Thymus (tissue), 11 donors: Measurements from ENCODE around the gene ESAM. TPM values are rescaled to one million over a fixed set of nuclear protein-coding genes. Genes with fewer than 3 reads are reported as not detected.

ENCODE experiments used
- DNase-seq, 9 donors: peaks; one replicate each; pipeline ENCODE4 v3.0.0-alpha.2; 2013; ENCODE audit warnings: low spot score in 9 of 9, low read depth in 6 of 9, missing footprints in 1 of 9
- H3K27ac ChIP-seq, 2 donors: one replicate each; pipeline ENCODE4 v1.5.1; 2013; ENCODE audit warnings: control low read depth in 1 of 2, low read depth in 1 of 2, low read length in 1 of 2, mild to moderate bottlenecking in 1 of 2, moderate library complexity in 1 of 2
- H3K27me3 ChIP-seq, 2 donors: one replicate each; pipeline ENCODE4 v1.5.1; 2013; ENCODE audit warnings: low read length in 1 of 2; ENCODE audit not compliant: control insufficient read depth in 2 of 2, insufficient read depth in 1 of 2
- H3K36me3 ChIP-seq, 2 donors: one replicate each; pipeline ENCODE4 v1.5.1; 2013; ENCODE audit warnings: low read length in 1 of 2, mild to moderate bottlenecking in 1 of 2, moderate library complexity in 1 of 2; ENCODE audit not compliant: control insufficient read depth in 2 of 2, insufficient read depth in 2 of 2
- H3K4me1 ChIP-seq, 2 donors: one replicate each; pipeline ENCODE4 v1.5.1; 2013; ENCODE audit warnings: low read length in 2 of 2; ENCODE audit not compliant: control insufficient read depth in 2 of 2, insufficient read depth in 2 of 2
- H3K4me3 ChIP-seq, 2 donors: one replicate each; pipeline ENCODE4 v1.5.1; 2013; ENCODE audit warnings: low read length in 2 of 2, control low read depth in 1 of 2, mild to moderate bottlenecking in 1 of 2
- H3K9me3 ChIP-seq, 2 donors: one replicate each; pipeline ENCODE4 v1.5.1; 2013; ENCODE audit warnings: low read length in 1 of 2, mild to moderate bottlenecking in 1 of 2; ENCODE audit not compliant: control insufficient read depth in 2 of 2, insufficient read depth in 1 of 2
- whole genome bisulfite sequencing: extraction: QIAGEN DNeasy Blood & Tissue Kit; methylation state at CpG from one replicate; pipeline ENCODE4 v1.1.7; 2013; 5-methylcytosine and 5-hydroxymethylcytosine counted together
- polyA plus RNA-seq: library from polyadenylated mRNA; stranded (reverse); fragments of 200-250 nt; gene quantifications from one replicate; pipeline ENCODE4 v1.2.3, GENCODE V29; 2013
- total RNA-seq: library from RNA; stranded (reverse); fragments of 120-200 nt; gene quantifications from one replicate; pipeline ENCODE4 v1.2.4, GENCODE V29; 2013
- donor health status: healthy.

Gene ESAM
- total and polyA plus RNA-seq, 2 donors: 3.6 to 21.7 TPM

GRCh38 chr11:124800226-124800929, 38.3 kb upstream of the ESAM start, which contains the start of gene MSANTD2:
TSS of gene MSANTD2 (minus strand) at chr11:124800406. CDS start at chr11:124800380, 26 bp downstream.
- Histone ChIP-seq H3K27me3 (peaks cover 0 to 19% of the 10 kb centered on the region in 2 donors), H3K9me3 (no peaks in the 10 kb centered on the region), H3K36me3 (no peaks in the 10 kb centered on the region), H3K4me1 (peaks cover 6 to 19% of the 10 kb centered on the region in 2 donors), H3K27ac (peak within 1 kb of the TSS; percentile 86 to 98), H3K4me3 (peak within 1 kb of the TSS; percentile 79 to 100)
- DNase-seq: peak in 7 of 9 donors; percentile 44 to 79 (median 51)
- under 1% methylated on average over 62 of the region's 62 CpGs for WGBS

- Histone ChIP-seq H3K36me3 (no peaks in the 10 kb centered on the region), H3K9me3 (no peaks in the 10 kb centered on the region), H3K4me1 (peaks cover 6 to 19% of the 10 kb centered on the region in 2 donors), H3K4me3 (peak overlapping the region; percentile 79 to 100), H3K27me3 (peaks cover 0 to 17% of the 10 kb centered on the region in 2 donors), H3K27ac (peak overlapping the region; percentile 86 to 98)
- under 1% methylated on average over 83 of the region's 83 CpGs for WGBS
- DNase-seq: peak in 7 of 9 donors; percentile 23 to 71 (median 28)
Measured at GRCh38 chr11:124799348-124800225, 37.5 kb upstream of the ESAM start.

- peak overlapping the region; percentile 79 to 100 for H3K4me3 ChIP-seq
- WGBS: 6% methylated on average over 8 of the region's 8 CpGs
- H3K27ac ChIP-seq: peak overlapping the region; percentile 1 to 69
- peaks cover 0 to 17% of the 10 kb centered on the region in 2 donors for H3K27me3 ChIP-seq
- H3K36me3 ChIP-seq: no peaks in the 10 kb centered on the region
- peak in 6 of 9 donors; percentile 10 to 30 (median 22) for DNase-seq
- no peaks in the 10 kb centered on the region for H3K9me3 ChIP-seq
- peaks cover 6 to 19% of the 10 kb centered on the region in 2 donors for H3K4me1 ChIP-seq
Measured at GRCh38 chr11:124798991-124799347, 36.9 kb upstream of the ESAM start.

GRCh38 chr11:124796312-124796711, 34.2 kb upstream of the ESAM start:
- Histone ChIP-seq H3K36me3 (no peaks in the 10 kb centered on the region), H3K4me1 (peaks cover 6 to 19% of the 10 kb centered on the region in 2 donors), H3K27ac (no peak overlapping the region), H3K27me3 (peaks cover 0 to 6% of the 10 kb centered on the region in 2 donors), H3K4me3 (no peak overlapping the region), H3K9me3 (no peaks in the 10 kb centered on the region)
- DNase-seq: no peak
- 98% methylated on average over 3 of the region's 3 CpGs for WGBS

GRCh38 chr11:124793466-124794278, 31.6 kb upstream of the ESAM start:
- DNase-seq: peak in 6 of 9 donors; percentile 21 to 69 (median 26)
- peaks cover 0 to 6% of the 10 kb centered on the region in 2 donors for H3K4me1 ChIP-seq
- no peak overlapping the region for H3K4me3 ChIP-seq
- 99% methylated on average over 2 of the region's 2 CpGs for WGBS
- no peaks in the 10 kb centered on the region for H3K36me3 ChIP-seq
- no peak overlapping the region for H3K27ac ChIP-seq
- no peaks in the 10 kb centered on the region for H3K27me3 ChIP-seq
- H3K9me3 ChIP-seq: no peaks in the 10 kb centered on the region

- Histone ChIP-seq H3K27me3 (no peaks in the 10 kb centered on the region), H3K4me3 (no peak overlapping the region), H3K27ac (no peak overlapping the region), H3K36me3 (no peaks in the 10 kb centered on the region), H3K9me3 (no peaks in the 10 kb centered on the region), H3K4me1 (no peaks in the 10 kb centered on the region)
- WGBS: 86% methylated on average over 4 of the region's 4 CpGs
- no peak for DNase-seq
Measured at GRCh38 chr11:124791626-124792341, 29.7 kb upstream of the ESAM start.

- DNase-seq: no peak
- no peaks in the 10 kb centered on the region for H3K27me3 ChIP-seq
- no peaks in the 10 kb centered on the region for H3K9me3 ChIP-seq
- no peak overlapping the region for H3K4me3 ChIP-seq
- H3K36me3 ChIP-seq: no peaks in the 10 kb centered on the region
- no peak overlapping the region for H3K27ac ChIP-seq
- H3K4me1 ChIP-seq: no peaks in the 10 kb centered on the region
Measured at GRCh38 chr11:124788521-124788920, 26.4 kb upstream of the ESAM start.

GRCh38 chr11:124784051-124784450, 22.0 kb upstream of the ESAM start:
- 96% methylated on average over 2 of the region's 2 CpGs for WGBS
- DNase-seq: no peak
- H3K4me3 ChIP-seq: no peak overlapping the region

More at GRCh38 chr11:124784051-124784450, 22.0 kb upstream of the ESAM start:
- H3K9me3 ChIP-seq: no peaks in the 10 kb centered on the region
- H3K36me3 ChIP-seq: no peaks in the 10 kb centered on the region
- H3K27ac ChIP-seq: no peak overlapping the region
- no peaks in the 10 kb centered on the region for H3K4me1 ChIP-seq
- H3K27me3 ChIP-seq: no peaks in the 10 kb centered on the region
